ENCODE results near the gene STRN4. TPM values are rescaled to one million over a fixed set of nuclear protein-coding genes. Genes with fewer than 3 reads are reported as not detected.

Gene STRN4, protein sequence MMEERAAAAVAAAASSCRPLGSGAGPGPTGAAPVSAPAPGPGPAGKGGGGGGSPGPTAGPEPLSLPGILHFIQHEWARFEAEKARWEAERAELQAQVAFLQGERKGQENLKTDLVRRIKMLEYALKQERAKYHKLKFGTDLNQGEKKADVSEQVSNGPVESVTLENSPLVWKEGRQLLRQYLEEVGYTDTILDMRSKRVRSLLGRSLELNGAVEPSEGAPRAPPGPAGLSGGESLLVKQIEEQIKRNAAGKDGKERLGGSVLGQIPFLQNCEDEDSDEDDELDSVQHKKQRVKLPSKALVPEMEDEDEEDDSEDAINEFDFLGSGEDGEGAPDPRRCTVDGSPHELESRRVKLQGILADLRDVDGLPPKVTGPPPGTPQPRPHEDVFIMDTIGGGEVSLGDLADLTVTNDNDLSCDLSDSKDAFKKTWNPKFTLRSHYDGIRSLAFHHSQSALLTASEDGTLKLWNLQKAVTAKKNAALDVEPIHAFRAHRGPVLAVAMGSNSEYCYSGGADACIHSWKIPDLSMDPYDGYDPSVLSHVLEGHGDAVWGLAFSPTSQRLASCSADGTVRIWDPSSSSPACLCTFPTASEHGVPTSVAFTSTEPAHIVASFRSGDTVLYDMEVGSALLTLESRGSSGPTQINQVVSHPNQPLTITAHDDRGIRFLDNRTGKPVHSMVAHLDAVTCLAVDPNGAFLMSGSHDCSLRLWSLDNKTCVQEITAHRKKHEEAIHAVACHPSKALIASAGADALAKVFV
- total RNA-seq = 65.6 and 71.3 TPM in 2 replicates

DNA sequence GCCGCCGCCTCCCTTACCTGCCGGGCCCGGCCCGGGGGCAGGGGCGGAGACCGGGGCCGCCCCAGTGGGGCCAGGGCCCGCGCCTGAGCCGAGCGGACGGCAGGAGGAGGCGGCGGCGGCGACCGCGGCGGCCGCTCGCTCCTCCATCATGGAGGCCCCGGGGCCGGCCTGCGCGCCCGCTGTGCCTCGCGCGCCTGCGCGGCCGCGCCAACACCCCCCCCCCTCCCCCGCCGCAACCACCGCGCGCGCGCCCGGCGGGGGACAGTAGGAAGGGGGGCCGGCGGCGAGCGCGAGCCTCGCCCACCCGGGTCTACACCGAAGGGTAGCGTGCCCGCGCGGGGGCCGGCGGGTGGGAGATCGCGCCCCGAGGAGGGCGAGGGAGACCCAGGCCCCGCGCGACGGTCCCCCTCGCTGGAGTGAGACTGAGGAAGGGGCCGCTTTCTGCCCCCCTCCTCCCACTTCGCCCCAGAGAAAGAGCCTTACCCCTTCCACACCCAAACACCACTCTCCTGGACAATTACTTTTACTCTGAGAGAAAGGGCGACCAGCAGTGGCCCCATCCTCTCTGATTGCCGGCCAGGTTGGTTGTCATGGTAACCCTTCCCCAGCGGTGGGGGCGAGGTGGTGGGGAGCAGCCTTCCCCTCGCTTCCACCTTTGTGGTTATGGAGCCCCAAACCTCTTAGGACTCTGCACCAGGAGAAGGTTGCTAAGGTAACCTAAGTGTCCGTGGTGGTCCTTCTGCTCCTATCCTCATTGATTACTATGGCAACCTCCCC lies at the start of gene STRN4:
TSS of gene STRN4 (minus strand) at position 170 of the 777 bp plus-strand sequence. CDS start at position 150, 20 bp downstream.

DNA sequence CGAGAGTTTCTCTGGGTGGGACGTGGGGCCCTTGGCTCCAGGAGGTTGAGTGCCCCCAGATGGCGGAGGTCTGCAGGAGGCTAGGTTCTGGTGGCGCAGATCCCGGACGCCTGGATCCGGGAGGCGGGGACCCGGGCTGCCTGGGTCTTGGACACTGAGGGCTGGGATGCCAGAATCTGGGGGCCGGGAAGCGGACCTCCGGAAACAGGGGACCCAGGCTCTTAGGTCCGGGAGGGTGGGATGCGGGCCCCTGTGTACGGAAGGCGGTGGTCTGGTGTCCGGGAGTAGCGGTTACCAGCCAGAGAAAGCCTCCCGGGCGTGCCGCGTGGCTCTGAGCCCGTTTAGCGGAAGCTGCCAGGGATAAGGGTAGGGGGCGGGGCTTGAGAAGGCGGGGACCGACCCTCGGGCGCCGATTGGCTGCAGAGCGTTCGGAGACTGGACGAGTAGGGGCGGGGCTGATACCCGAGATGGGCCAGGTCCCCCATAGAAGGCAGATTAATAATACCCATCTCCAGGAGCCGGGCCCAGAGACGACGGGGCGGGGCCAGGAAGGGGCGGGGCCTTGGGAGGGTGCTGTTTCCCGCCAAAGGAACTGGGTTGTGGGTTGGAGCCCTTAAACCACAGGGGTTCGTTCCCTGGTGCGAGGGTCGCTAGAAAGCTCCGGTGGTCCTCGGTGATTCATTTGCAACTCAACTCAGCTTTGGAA lies 42.2 kb upstream of the STRN4 start, which contains the start of gene SLC1A5:
TSS of gene SLC1A5 (minus strand) at position 333 of the 706 bp plus-strand sequence. CDS start 629 bp downstream, outside the sequence.

DNA sequence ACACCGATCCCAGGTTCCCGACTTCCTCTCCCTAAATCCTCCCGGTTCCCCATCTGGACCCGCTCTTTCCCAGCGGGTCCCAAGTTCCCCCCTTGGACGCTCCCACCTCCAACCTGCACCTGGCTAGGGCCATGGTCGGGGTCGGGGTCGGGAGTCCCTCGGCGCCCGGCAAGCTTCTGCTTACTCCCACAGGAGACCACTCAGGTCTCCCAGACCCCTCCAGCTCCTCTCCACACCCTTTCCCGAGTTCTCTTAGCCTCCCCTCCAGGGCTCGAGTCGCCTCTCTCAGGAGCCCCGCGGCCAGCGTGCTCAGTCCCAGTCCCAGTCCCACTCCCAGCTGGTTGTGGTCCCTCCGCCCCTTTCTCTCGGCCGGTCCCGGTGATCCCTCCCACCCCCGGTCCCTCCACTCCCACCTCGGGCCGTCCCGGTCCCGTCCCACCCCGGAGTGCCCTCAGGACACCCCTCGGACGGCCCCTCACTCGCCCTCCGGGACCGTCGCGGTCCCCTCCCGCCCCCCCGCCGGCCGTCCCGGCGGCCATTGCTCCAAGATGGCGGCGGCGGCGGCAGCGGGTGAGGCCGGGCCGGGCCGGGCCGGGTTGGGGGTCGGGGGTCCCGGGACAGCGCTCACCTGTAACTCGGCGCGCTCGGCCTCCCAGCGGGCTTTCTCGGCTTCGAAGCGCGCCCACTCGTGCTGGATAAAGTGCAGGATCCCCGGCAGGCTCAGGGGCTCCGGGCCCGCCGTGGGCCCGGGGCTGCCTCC lies 549 bp downstream of the STRN4 start, which contains the start of gene FKRP:
TSS of gene FKRP (plus strand) at position 537 of the 760 bp plus-strand sequence. CDS start 9,394 bp downstream, outside the sequence.

DNA sequence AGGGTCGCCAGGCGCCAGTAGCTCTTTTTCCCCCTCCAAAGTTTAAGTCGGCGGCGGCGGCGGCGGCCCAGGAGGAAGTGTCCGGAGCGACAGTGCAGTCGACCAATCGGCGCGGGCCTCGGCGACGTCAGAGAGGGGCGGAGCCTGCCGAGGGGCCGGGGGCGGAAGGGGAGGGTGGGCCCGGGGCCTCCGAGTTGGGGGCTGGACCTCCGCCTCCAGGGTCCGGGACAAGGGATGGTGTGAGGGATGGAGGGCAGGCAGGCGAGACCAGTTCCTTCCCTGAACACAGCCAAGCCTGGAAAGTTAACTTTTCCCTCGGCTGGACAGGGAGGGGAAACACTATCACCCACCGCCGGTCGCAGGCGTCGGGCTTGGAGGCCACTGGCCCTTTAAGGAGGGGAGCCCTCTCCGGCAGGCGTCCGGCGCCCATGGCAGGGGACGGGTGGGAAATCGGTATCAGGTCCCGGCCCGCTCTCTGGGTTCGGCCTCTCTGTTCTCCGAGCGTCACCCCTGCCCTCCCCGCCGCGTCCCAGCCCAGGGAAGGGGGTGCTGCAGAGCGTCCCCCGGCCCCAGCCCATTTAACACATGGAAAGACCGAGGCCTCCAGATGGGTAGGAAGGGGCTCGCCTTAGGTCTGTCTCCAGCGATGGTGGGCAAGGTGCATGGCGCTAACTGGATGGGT lies 29.1 kb downstream of the STRN4 start, which contains the start of gene PRKD2:
TSS of gene PRKD2 (minus strand) at position 81 of the 682 bp plus-strand sequence. CDS start 744 bp downstream, outside the sequence.

Other genes with a start within 250 kb of the STRN4 start
- 47.7 and 84.1 TPM in 2 replicates for gene CALM3, start 145.1 kb downstream of the STRN4 start, total RNA-seq
- not detected in 2 replicates for gene PTGIR, start 121.4 kb downstream of the STRN4 start, total RNA-seq
- gene GNG8, start 110.2 kb downstream of the STRN4 start, total RNA-seq = not detected in 2 replicates
- gene DACT3, start 85.3 kb downstream of the STRN4 start, total RNA-seq = not detected in 2 replicates
- 21.2 and 25.2 TPM in 2 replicates for gene PRKD2, start 29.3 kb downstream of the STRN4 start, total RNA-seq
- 9.4 and 9.8 TPM in 2 replicates for gene FKRP, start 393 bp downstream of the STRN4 start, total RNA-seq
- gene SLC1A5, start 42.1 kb upstream of the STRN4 start, total RNA-seq = 172 and 449 TPM in 2 replicates
- gene AP2S1, start 104.4 kb upstream of the STRN4 start, total RNA-seq = 106 and 123 TPM in 2 replicates
- gene ARHGAP35, start 114.5 kb upstream of the STRN4 start, total RNA-seq = 17.4 and 32.4 TPM in 2 replicates